ENCODE data around the gene DDIT3. TPM values are rescaled to one million over a fixed set of nuclear protein-coding genes. Genes with fewer than 3 reads are reported as not detected.
"Not testable (repeated sequence)": the region's sequence is repeated elsewhere in the genome, so short reads cannot be mapped to it uniquely, and the experiment has no call there.

The DDIT3 gene
- total RNA-seq, 1 donor, result 29.4 TPM

GRCh38 chr12:57526477-57527126, 6.3 kb upstream of the DDIT3 start:
- no peak for DNase-seq (ENCODE audit: low read depth in 2 of 3, low spot score in 2 of 3)

DNA sequence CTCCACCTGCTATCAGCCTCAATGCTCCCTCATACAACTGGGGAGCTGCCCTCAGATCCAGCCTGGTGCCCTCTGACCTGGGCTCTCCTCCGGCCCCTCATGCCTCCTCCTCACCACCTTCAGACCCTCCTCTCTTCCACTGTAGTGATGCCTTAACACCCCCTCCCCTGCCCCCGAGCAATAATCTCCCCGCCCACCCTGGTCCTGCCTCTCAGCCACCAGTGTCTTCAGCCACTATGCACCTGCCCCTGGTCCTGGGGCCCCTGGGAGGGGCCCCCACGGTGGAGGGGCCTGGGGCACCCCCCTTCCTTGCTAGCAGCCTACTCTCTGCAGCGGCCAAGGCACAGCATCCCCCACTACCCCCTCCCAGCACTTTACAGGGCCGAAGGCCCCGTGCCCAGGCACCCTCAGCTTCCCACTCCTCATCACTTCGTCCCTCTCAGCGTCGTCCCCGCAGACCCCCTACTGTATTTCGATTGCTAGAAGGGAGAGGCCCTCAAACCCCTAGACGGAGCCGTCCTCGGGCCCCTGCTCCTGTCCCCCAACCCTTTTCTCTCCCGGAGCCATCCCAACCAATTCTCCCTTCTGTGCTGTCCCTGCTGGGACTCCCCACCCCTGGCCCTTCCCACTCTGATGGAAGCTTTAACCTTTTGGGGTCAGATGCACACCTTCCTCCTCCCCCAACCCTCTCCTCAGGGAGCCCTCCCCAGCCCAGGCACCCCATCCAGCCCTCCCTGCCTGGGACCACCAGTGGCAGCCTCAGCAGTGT, 5.5 kb upstream of the DDIT3 start:
- DNase-seq (ENCODE audit: low read depth in 2 of 3, low spot score in 2 of 3), result no peak

DNA sequence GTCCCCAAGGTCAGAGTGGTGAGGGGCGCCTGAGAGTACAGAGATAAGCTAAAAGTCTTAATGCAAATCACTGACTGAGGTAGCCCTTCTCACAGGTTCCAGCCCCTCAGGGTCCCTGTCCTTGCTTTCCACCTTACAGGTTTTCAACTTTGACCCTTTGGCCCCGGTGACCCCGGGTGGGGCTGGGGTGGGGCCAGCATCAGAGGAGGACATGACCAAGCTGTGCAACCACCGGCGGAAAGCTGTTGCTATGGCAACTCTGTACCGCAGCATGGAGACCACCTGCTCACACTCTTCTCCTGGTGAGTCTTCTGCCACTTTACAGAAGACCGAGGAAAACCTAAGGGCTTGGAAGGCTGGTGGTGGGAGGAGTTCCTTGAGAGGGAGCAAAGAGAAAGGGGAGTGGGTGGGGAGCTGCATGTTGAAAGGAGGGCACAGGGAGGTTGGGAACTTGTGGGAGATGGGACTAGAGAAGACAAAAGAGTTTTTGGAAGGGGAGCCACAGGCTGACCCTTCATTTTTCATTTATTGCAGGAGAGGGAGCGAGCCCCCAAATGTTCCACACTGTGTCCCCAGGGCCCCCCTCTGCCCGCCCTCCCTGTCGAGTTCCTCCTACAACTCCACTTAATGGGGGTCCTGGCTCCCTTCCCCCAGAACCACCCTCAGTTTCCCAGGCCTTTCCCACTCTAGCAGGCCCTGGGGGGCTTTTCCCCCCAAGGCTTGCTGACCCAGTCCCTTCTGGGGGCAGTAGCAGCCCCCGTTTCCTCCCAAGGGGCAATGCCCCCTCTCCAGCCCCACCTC, 4.7 kb upstream of the DDIT3 start:
- DNase-seq (ENCODE audit: low read depth in 2 of 3, low spot score in 2 of 3), result no peak

DNA sequence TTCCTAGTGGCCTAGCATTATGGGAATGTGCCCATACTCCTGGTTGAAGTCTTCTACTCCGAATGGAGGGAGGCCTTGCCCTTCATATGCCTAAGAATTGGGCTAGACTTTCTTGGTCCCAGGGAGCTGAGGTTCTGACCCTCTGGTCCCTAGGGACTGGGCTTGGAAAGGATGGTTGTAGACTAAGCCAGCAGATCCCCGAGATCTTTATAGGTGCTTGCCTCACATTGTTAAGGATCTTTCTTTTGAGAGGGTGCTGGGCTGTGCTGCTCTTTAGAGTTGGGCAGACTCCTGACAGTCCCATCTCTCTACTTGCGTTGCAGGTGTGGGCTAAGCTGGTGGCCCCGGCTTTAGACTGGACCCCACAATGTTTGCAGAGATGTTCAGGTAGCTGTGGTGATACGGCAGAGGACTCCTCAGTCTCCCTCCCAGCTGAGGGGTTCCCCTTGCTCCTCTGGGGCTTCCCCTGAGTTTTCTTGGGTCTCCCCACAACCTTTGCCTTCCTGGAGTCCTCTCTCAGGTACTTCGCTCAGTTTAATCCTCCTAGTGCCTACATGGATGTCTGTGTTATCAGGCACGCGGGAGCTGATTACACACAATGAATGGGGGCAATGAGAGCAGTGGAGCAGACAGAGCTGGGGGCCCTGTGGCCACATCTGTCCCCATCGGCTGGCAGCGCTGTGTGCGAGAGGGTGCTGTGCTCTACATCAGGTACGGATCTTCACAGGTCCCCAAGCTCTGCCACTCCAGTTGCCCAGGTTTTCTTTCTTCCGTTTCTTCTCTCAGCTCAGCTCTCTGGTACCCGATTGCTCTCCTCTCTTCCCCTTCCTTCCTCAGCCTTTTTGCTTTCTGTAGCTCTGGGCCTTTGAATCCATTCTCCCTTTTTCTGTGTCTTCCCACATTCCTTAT, 3.6 kb upstream of the DDIT3 start:
- no peak for DNase-seq (ENCODE audit: low read depth in 2 of 3, low spot score in 2 of 3)

DNA sequence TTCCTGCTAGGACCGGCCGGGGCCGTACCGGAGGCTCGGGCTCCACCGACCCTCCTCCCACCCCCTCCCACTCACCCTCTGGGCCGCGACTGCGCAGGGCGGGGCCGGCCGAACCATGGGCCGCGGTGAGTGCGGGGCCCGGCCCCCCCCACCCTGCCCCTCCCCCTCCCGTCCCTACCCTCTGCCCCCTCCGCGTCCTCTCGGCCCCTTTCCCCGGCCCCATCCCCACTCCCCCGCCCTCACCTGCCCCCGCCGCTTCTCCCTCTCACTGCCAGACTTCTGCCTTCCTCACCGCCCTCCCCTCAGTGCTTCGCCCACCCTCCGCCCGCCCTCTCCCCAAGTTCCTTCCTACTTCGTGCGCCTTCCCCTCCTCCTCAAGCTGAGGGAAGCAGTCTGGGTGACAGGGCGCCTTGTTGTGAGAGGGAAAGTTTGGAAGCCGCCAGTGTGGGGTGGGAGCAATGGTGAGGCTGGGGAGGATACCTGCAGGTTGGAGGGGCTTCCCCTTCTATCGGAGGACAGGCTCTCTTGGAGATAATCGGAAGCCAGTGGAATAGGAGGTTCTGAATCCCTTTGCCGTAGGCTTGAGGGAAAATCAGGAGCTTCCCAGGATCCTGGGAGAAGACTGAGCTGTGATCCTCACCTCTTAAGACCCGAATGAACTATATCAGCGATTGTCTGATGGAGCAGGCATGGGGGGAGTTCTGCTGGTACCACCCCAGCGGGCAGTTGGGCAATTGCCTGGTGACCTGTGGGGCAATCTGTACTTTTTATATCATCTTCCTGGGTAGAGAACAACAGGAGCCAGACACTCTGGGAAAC, 2.8 kb upstream of the DDIT3 start:
- DNase-seq (ENCODE audit: low read depth in 2 of 3, low spot score in 2 of 3), result peak in 2 of 3 donors; percentile 89 to 91

DNA sequence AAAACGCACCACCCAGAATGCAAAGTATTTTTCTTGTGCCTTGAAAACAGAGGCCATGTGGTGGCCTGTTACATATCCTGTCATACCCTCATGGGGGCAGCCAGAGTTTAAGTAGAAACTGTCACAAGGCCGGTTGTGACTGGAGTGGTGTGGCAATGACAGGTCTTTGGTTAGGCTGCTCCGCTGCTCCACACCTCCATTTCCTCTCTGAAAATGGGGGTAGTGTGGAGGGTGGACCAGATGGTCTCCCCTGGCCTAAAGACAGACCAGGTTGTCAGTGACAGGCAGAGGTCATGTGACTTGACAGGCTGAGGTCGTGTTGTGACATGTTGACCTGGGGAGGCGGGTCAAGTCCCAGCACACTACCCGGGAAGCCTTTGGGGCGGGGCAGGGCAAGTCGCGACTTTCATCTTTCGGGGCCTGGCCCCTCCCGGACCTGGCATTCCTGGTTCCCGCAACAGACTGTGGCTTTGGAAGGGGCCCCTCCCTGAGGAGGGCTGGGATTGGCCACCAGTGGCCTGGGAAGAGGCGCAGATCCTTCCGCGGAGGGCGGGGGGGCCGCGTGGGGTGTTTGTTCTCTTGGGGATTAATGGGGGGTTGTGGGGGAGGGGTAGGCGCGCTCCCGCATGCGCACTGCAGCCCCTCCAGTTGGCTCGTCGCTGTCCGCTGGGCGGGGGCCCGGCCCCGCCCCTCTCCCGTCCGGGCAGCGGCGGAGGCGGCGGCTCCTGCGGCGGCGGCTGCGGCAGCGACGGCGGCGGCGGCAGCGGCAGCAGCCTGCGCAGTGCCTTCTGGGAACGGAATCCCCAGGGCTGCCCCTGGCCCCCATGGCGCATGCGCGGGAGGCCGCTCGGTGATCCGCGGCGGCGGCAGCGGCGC, 1.9 kb upstream of the DDIT3 start, which contains the start of gene MBD6:
MBD6 (plus strand) TSS at position 814 of the 876 bp plus-strand sequence. CDS start 1,480 bp downstream, outside the sequence.
- DNase-seq (ENCODE audit: low read depth in 2 of 3, low spot score in 2 of 3), result peak; percentile 84 to 93 (median 92)

- peak in 1 of 3 donors; percentile 33 for DNase-seq (ENCODE audit: low read depth in 2 of 3, low spot score in 2 of 3)
These were observed 1.3 kb upstream of the DDIT3 start for GRCh38 chr12:57521525-57522010.

DNA sequence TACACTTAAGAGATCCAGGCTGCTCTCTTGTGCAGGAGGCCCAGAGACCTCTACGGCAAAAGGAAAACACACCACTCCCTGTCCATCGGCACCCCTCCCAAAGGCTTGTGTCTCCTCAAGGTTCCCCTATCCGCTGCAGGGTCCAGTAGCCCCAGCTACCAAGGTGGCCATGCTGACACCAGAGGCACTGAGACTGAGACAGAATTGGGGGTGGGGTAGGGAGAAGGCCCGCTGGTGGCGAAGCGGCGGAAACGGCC, 590 bp downstream of the DDIT3 start:
- peak in 1 of 3 donors; percentile 27 for DNase-seq (ENCODE audit: low read depth in 2 of 3, low spot score in 2 of 3)

GRCh38 chr12:57518920-57519795, 1.2 kb downstream of the DDIT3 start:
- DNase-seq (ENCODE audit: low read depth in 2 of 3, low spot score in 2 of 3), result no peak

- DNase-seq (ENCODE audit: low read depth in 2 of 3, low spot score in 2 of 3), result no peak
These were observed 2.0 kb downstream of the DDIT3 start for GRCh38 chr12:57518176-57518919.

DNA sequence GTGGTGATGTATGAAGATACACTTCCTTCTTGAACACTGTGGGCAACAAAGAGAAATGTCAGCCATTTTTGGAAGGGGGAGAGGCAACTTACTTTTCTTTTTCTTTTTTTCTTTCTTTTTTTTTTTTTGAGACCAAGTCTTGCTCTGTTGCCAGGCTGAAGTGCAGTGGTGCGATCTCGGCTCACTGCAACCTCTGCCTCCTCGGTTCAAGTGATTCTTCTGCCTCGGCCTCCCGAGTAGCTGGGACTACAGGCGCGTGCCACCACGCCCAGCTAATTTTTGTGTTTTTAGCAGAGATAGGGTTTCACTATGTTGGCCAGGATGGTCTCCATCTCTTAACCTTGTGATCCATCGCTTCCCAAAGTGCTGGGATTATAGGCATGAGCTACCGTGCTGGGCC, 2.6 kb downstream of the DDIT3 start:
- not testable (repeated sequence) for DNase-seq (ENCODE audit: low read depth in 2 of 3, low spot score in 2 of 3)

DNA sequence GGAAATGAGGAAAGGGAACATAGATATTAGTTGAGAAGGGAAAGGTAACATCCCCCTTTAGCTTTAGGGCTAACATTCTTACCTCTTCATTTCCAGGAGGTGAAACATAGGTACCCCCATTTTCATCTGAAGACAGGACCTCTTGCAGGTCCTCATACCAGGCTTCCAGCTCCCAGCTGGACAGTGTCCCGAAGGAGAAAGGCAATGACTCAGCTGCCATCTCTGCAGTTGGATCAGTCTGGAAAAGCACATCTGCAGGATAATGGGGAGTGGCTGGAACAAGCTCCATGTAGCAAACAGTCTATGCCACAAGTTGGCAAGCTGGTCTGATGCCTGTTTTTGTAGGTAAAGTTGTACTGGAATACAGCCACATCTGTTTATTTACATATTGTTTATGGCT, 3.1 kb downstream of the DDIT3 start:
- DNase-seq (ENCODE audit: low read depth in 2 of 3, low spot score in 2 of 3), result no peak

GRCh38 chr12:57516617-57517153, 3.6 kb downstream of the DDIT3 start:
- DNase-seq (ENCODE audit: low read depth in 2 of 3, low spot score in 2 of 3), result no peak

GRCh38 chr12:57515934-57516541, 4.3 kb downstream of the DDIT3 start:
- DNase-seq (ENCODE audit: low read depth in 2 of 3, low spot score in 2 of 3), result no peak

DNA sequence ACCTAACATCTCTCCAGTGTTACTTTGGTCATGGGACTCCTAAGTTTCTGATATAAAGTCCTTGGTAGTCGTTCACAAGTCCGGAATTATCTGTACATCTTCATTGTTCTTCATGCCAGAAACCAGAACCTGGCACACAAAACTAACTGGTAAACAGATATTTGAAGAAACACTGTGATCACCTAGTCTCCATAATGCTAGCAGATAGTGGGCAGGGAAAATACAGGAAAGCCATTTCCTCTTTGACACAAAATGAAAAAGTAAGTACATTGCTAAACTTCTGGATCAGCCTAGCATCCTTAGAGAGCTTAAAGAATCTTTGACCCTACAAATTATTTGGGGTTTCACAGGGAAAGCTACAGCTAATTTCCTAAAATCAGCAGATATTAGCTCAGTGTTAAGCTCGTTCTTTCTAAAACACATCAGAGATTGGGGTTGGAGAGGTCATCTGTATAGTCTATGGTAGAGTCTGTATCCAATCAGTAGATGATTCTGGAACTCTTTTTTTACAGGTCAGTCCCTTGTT, 4.8 kb downstream of the DDIT3 start:
- DNase-seq (ENCODE audit: low read depth in 2 of 3, low spot score in 2 of 3), result no peak
